ENCODE results near the gene PCDH15. TPM values are rescaled to one million over a fixed set of nuclear protein-coding genes. Genes with fewer than 3 reads are reported as not detected.

PCDH15 gene
- total and polyA plus RNA-seq, 9 of the 15 experiments (the other 6 are each of a cell fraction or from before 2014, with no cell fraction given) = not detected

DNA sequence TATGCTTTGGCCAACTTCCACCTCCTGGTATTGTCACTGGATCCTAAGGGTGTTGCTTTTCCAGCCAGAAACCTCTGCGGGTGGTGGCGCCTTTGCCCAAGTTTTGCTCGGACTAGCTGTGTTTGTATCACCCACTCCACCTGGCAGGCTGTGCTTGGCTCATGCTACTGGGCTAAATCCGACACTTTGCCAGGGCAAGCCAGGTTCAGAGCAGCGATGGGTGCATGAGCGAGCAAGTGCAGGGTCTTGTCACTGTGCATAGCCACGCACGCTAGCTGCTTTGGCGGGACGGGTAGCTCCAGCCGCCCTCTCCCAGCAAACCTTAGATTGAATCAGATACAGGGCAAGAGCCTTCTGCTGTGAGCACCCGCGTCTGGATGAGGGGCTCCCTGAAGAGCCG is 737.5 kb downstream of the PCDH15 start (continued):
- TF ChIP-seq SRSF7 (optimal IDR thresholded peaks at IDR 0.05; ENCODE audit: low read depth, low read length) = no peak
- TF ChIP-seq NEUROD1 (IDR thresholded peaks at IDR 0.05; ENCODE audit: borderline replicate concordance, low read depth, low read length, partially characterized antibody) = no peak
- no peak for TF ChIP-seq SIRT6 (IDR thresholded peaks at IDR 0.05; ENCODE audit: low read depth, low read length)
- TF ChIP-seq, protein P1, sequence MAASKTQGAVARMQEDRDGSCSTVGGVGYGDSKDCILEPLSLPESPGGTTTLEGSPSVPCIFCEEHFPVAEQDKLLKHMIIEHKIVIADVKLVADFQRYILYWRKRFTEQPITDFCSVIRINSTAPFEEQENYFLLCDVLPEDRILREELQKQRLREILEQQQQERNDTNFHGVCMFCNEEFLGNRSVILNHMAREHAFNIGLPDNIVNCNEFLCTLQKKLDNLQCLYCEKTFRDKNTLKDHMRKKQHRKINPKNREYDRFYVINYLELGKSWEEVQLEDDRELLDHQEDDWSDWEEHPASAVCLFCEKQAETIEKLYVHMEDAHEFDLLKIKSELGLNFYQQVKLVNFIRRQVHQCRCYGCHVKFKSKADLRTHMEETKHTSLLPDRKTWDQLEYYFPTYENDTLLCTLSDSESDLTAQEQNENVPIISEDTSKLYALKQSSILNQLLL (CRISPR knock-in tag; IDR thresholded peaks at IDR 0.05; ENCODE audit: borderline replicate concordance) = no peak
- TF ChIP-seq, protein P2, sequence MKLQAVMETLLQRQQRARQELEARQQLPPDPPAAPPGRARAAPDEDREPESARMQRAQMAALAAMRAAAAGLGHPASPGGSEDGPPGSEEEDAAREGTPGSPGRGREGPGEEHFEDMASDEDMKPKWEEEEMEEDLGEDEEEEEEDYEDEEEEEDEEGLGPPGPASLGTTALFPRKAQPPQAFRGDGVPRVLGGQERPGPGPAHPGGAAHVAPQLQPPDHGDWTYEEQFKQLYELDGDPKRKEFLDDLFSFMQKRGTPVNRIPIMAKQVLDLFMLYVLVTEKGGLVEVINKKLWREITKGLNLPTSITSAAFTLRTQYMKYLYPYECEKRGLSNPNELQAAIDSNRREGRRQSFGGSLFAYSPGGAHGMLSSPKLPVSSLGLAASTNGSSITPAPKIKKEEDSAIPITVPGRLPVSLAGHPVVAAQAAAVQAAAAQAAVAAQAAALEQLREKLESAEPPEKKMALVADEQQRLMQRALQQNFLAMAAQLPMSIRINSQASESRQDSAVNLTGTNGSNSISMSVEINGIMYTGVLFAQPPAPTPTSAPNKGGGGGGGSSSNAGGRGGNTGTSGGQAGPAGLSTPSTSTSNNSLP (IDR thresholded peaks at IDR 0.05; ENCODE audit: borderline replicate concordance, low read depth, low read length) = no peak
- TF ChIP-seq, protein P3, sequence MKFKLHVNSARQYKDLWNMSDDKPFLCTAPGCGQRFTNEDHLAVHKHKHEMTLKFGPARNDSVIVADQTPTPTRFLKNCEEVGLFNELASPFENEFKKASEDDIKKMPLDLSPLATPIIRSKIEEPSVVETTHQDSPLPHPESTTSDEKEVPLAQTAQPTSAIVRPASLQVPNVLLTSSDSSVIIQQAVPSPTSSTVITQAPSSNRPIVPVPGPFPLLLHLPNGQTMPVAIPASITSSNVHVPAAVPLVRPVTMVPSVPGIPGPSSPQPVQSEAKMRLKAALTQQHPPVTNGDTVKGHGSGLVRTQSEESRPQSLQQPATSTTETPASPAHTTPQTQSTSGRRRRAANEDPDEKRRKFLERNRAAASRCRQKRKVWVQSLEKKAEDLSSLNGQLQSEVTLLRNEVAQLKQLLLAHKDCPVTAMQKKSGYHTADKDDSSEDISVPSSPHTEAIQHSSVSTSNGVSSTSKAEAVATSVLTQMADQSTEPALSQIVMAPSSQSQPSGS (CRISPR knock-in tag; IDR thresholded peaks at IDR 0.05) = no peak
- no peak for TF ChIP-seq PRMT5 (CRISPR knock-in tag; IDR thresholded peaks at IDR 0.05)
- no peak for TF ChIP-seq NR2F6 (CRISPR knock-in tag; IDR thresholded peaks at IDR 0.05)
- TF ChIP-seq, protein P4, sequence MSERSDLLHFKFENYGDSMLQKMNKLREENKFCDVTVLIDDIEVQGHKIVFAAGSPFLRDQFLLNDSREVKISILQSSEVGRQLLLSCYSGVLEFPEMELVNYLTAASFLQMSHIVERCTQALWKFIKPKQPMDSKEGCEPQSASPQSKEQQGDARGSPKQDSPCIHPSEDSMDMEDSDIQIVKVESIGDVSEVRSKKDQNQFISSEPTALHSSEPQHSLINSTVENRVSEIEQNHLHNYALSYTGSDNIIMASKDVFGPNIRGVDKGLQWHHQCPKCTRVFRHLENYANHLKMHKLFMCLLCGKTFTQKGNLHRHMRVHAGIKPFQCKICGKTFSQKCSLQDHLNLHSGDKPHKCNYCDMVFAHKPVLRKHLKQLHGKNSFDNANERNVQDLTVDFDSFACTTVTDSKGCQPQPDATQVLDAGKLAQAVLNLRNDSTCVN (CRISPR knock-in tag; IDR thresholded peaks at IDR 0.05) = no peak
- TF ChIP-seq ZNF695 (CRISPR knock-in tag; IDR thresholded peaks at IDR 0.05) = no peak
- TF ChIP-seq, protein P5, sequence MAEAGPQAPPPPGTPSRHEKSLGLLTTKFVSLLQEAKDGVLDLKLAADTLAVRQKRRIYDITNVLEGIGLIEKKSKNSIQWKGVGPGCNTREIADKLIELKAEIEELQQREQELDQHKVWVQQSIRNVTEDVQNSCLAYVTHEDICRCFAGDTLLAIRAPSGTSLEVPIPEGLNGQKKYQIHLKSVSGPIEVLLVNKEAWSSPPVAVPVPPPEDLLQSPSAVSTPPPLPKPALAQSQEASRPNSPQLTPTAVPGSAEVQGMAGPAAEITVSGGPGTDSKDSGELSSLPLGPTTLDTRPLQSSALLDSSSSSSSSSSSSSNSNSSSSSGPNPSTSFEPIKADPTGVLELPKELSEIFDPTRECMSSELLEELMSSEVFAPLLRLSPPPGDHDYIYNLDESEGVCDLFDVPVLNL (CRISPR knock-in tag; IDR thresholded peaks at IDR 0.05; ENCODE audit: low read depth) = no peak
- TF ChIP-seq, protein P6, sequence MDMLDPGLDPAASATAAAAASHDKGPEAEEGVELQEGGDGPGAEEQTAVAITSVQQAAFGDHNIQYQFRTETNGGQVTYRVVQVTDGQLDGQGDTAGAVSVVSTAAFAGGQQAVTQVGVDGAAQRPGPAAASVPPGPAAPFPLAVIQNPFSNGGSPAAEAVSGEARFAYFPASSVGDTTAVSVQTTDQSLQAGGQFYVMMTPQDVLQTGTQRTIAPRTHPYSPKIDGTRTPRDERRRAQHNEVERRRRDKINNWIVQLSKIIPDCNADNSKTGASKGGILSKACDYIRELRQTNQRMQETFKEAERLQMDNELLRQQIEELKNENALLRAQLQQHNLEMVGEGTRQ (CRISPR knock-in tag; IDR thresholded peaks at IDR 0.05) = no peak
- TF ChIP-seq ZNF561 (CRISPR knock-in tag; conservative IDR thresholded peaks at IDR 0.05) = no peak

Data from K562 (cell line).